Uterus (tissue), 4 donors: ENCODE results near the gene DNASE2. TPM values are rescaled to one million over a fixed set of nuclear protein-coding genes. Genes with fewer than 3 reads are reported as not detected.
"Not testable (repeated sequence)": the region's sequence is repeated elsewhere in the genome, so short reads cannot be mapped to it uniquely, and the experiment has no call there.

Experiments
- DNase-seq, 2 donors: peaks; one replicate each; pipeline ENCODE4 v3.0.0-alpha.2; 2019 to 2020
- H3K27ac ChIP-seq, 2 donors: fragments of 200-600 bp; sonication (generic); 1 replicate in 1 of 2; 2 replicates in 1 of 2; pipeline ENCODE4 v1.5.1; 2016 to 2018
- H3K27me3 ChIP-seq, 2 donors: fragments of 200-600 bp; sonication (generic); one replicate each; pipeline ENCODE4 v1.5.1; 2018 to 2019; ENCODE audit warnings: control low read depth in 1 of 2
- H3K36me3 ChIP-seq, 2 donors: fragments of 200-600 bp; sonication (generic); one replicate each; pipeline ENCODE4 v1.5.1; 2019; ENCODE audit warnings: control low read depth in 1 of 2
- H3K4me1 ChIP-seq, 2 donors: fragments of 200-600 bp; sonication (generic); one replicate each; pipeline ENCODE4 v1.5.1; 2018 to 2019; ENCODE audit warnings: control low read depth in 1 of 2
- H3K4me3 ChIP-seq, 2 donors: fragments of 200-600 bp; sonication (generic); 1 replicate in 1 of 2; 2 replicates in 1 of 2; pipeline ENCODE4 v1.5.1; 2018 to 2019; ENCODE audit warnings: mild to moderate bottlenecking in 1 of 2
- H3K9me3 ChIP-seq, 2 donors: fragments of 200-600 bp; sonication (generic); one replicate each; pipeline ENCODE4 v1.5.1; 2019; ENCODE audit warnings: control low read depth in 1 of 2
- POLR2A ChIP-seq, 2 donors: fragments of 450-650 bp; IDR thresholded peaks; one replicate each; pipeline ENCODE4 v1.6.1; 2016; ENCODE audit warnings: antibody characterized with exemption in 2 of 2, mild to moderate bottlenecking in 1 of 2, moderate library complexity in 1 of 2
- intact Hi-C: fragments of 100-400 bp; cut with DNase I; formaldehyde crosslinking; loops from one replicate; pipeline ENCODE4 v1.15.1; 2023; ENCODE audit warnings: low total_unique reads
- total RNA-seq, 4 donors: library from RNA; depleted of rRNA in 3 of 4; stranded (reverse); fragments of >200 nt in 3 of 4; gene quantifications; one replicate each; pipeline versions ENCODE4 v1.1.0 to v1.2.4, GENCODE V29; 2014 to 2023
- TF ChIP-seq, protein P1 (sequence below), 4 experiments: fragments of 200-600 bp in 2 of 4; fragments of 450-650 bp in 2 of 4; sonication (generic) in 2 of 4; IDR thresholded peaks; one replicate each; pipeline ENCODE4 v1.5.1; 2016 to 2019; ENCODE audit warnings: antibody characterized with exemption in 4 of 4, mild to moderate bottlenecking in 2 of 4, moderate library complexity in 1 of 4
- donor health status: DM: yes; HTN: yes; CAD: no.

DNASE2 gene
- total RNA-seq, 4 donors from 2014 or later = 19.0 to 65.8 (median 31.0) TPM

DNA sequence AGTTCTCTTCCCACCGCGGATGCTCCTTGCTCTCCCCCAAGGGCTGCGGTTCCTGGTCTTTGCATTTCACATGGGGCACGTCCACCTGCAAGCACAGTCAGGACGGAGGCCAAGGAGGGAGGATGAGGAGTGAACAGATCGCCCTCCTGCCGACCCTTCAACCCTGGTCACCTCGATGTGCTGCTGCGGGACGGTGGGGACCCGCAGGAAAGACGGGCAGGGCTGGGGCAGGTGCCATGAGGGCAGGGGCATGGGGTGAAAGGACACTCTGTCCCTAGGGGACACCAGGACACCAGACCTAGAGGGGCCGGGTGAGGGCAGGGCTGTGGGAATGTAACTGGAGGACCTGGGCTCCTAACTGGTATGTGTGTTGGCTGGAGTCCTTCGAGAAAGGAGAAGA lies 37.0 kb upstream of the DNASE2 start:
- Histone ChIP-seq H3K27ac (no peak overlapping the region), H3K36me3 (no peaks in the 10 kb centered on the region), H3K9me3 (no peaks in the 10 kb centered on the region), H3K4me1 (no peaks in the 10 kb centered on the region), H3K27me3 (no peaks in the 10 kb centered on the region), H3K4me3 (no peak overlapping the region)
- TF ChIP-seq POLR2A (IDR thresholded peaks at IDR 0.05) = no peak
- TF ChIP-seq, protein P1, sequence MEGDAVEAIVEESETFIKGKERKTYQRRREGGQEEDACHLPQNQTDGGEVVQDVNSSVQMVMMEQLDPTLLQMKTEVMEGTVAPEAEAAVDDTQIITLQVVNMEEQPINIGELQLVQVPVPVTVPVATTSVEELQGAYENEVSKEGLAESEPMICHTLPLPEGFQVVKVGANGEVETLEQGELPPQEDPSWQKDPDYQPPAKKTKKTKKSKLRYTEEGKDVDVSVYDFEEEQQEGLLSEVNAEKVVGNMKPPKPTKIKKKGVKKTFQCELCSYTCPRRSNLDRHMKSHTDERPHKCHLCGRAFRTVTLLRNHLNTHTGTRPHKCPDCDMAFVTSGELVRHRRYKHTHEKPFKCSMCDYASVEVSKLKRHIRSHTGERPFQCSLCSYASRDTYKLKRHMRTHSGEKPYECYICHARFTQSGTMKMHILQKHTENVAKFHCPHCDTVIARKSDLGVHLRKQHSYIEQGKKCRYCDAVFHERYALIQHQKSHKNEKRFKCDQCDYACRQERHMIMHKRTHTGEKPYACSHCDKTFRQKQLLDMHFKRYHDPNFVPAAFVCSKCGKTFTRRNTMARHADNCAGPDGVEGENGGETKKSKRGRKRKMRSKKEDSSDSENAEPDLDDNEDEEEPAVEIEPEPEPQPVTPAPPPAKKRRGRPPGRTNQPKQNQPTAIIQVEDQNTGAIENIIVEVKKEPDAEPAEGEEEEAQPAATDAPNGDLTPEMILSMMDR (IDR thresholded peaks at IDR 0.05) = no peak
- intact Hi-C loops = no loop called here
- no peak for DNase-seq

DNA sequence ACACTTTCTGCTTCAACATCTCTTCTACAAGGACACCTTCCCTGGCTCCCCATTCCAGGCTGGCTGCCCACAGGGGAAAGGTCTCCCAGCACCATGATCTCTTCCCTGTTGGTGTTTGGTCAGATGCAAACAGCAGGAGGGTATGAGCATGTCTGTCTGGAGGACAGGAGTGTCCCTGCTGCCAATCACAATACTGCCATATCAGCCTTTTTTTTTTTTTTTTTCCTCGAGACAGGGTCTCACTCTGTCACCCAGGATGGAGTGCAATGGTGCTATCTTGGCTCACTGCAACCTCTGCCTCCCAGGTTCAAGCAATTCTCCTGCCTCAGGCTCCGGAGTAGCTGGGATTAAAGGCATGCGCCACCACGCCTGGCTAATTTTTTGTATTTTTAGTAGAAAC lies 34.6 kb upstream of the DNASE2 start:
- H3K4me1 ChIP-seq, DNase-seq, H3K4me3 ChIP-seq, H3K27me3 ChIP-seq, intact Hi-C loops, H3K36me3 ChIP-seq, H3K27ac ChIP-seq, H3K9me3 ChIP-seq: not testable (repeated sequence)

DNA sequence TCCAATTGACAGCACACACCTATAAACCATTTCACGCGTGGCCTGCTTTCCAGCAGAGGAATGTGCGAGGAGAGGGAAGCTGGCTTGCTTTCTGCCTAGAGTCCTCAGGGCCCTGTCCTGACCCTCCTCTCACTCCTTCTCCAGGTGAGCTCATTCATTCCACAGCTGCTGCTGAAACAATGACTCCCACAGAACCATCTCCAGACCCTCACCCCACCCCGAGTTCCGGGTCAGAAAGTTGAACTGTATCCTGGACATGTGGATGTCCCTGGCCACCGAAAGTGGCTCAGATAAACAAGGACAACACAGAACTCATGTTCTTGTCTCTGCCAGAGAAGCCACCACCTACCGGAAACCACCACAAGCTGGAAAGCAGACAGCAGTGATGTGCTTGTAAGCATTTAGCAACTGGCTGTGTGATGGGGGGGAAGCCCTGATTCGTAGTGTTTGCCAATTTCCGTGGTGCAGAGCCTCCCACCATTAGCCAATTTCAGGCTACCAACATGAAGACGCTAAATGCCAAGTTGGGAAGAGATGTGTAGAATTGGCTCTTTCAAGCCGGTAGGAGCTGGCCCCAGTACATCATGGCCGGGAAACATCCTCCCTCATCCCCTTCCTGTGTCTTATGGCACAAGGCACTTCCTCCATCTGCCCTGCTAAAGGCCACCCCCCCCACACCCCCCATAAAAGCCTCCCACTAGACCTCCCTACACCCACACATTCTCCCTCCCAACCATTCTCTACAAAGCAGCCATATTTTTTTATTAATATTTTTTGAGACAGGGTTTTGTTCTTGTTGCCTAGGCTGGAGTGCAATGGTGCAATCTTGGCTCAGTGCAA lies 32.8 kb upstream of the DNASE2 start:
- no peaks in the 10 kb centered on the region for H3K9me3 ChIP-seq
- TF ChIP-seq, protein P1 (IDR thresholded peaks at IDR 0.05) = no peak
- TF ChIP-seq POLR2A (IDR thresholded peaks at IDR 0.05) = no peak
- H3K27ac ChIP-seq = no peak overlapping the region
- no peak overlapping the region for H3K4me3 ChIP-seq
- no peaks in the 10 kb centered on the region for H3K36me3 ChIP-seq
- intact Hi-C loops = no loop called here
- H3K4me1 ChIP-seq = peaks cover 0 to 6% of the 10 kb centered on the region in 2 donors
- DNase-seq = no peak
- no peaks in the 10 kb centered on the region for H3K27me3 ChIP-seq

DNA sequence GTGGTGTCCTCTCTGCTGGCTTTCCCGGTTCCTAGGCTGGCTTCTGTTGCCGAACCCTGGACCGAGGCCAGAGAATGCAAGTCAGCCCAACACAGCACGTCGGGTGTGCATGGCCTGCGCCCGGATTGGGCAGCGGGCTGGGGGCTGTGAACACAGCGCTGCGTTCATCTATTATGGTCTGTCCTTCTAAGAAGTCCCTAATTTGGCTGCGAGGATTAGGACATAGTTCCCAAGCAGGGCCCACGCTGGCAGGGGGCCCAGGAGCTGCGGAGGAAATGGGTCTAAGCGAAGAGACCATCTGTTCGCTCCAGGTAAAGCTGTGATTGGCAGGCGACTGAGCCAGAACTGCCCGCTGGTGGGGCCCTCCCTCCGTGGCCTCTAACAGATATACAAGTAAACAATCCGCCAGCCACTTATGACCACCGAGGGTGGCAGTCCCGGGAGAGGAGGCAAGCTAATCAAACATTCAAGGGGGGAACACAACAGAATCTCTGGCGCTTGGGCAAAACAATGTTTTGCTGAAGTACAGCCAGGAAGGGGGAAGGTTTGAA lies 31.8 kb upstream of the DNASE2 start:
- TF ChIP-seq, protein P1 (IDR thresholded peaks at IDR 0.05) = no peak
- no peak for TF ChIP-seq POLR2A (IDR thresholded peaks at IDR 0.05)
- Histone ChIP-seq H3K27ac (peak overlapping the region; percentile 13 to 26), H3K4me3 (peak overlapping the region in 1 of 2 donors; percentile 1), H3K4me1 (peaks cover 0 to 6% of the 10 kb centered on the region in 2 donors), H3K36me3 (no peaks in the 10 kb centered on the region), H3K9me3 (no peaks in the 10 kb centered on the region), H3K27me3 (no peaks in the 10 kb centered on the region)
- peak; percentile 61 to 63 for DNase-seq
- intact Hi-C loops = no loop called here

- H3K4me3 ChIP-seq = peak overlapping the region in 1 of 2 donors; percentile 1
- H3K27ac ChIP-seq = peak overlapping the region; percentile 13 to 26
- H3K9me3 ChIP-seq = no peaks in the 10 kb centered on the region
- DNase-seq = no peak
- peaks cover 0 to 6% of the 10 kb centered on the region in 2 donors for H3K4me1 ChIP-seq
- no peaks in the 10 kb centered on the region for H3K36me3 ChIP-seq
- intact Hi-C loops = no loop called here
- no peak for TF ChIP-seq POLR2A (IDR thresholded peaks at IDR 0.05)
- TF ChIP-seq, protein P1 (IDR thresholded peaks at IDR 0.05) = no peak
- no peaks in the 10 kb centered on the region for H3K27me3 ChIP-seq
These were observed 31.3 kb upstream of the DNASE2 start for GRCh38 chr19:12912571-12912970.
